Posterior vena cava (tissue), 2 donors: Measurements from ENCODE around the gene MYO16. TPM values are rescaled to one million over a fixed set of nuclear protein-coding genes. Genes with fewer than 3 reads are reported as not detected.

Experiments used
- DNase-seq: peaks from one replicate; pipeline ENCODE4 v3.0.0-alpha.2; 2020; ENCODE audit warnings: low spot score
- intact Hi-C, 2 donors: fragments of 100-400 bp; cut with DNase I; formaldehyde crosslinking; loops; one replicate each; pipeline versions ENCODE4 v1.14.1 to v1.14.2; 2022 to 2023
- total RNA-seq, 2 donors: library from RNA; stranded (reverse); fragmentation: NEBNext Ultra II Directional; extraction: Animal tissue kit (Norgen Biotek cat#: 25700); gene quantifications; one replicate each; pipeline ENCODE4 v1.2.1, GENCODE V29; 2021
- donor health status: DM: yes; HTN: yes; CAD: no.
- donor health status: DM: yes; HTN: yes; CAD: no.

Gene MYO16
- total RNA-seq, 2 donors from 2014 or later: 0.09 to 0.43 TPM

GRCh38 chr13:108950333-108951010 is 321.1 kb downstream of the MYO16 start:
- DNase-seq: no peak
- intact Hi-C loops: no loop called here

- DNase-seq: no peak
- intact Hi-C loops: no loop called here
Measured at GRCh38 chr13:108955741-108956140, 326.3 kb downstream of the MYO16 start.

GRCh38 chr13:108957369-108958012 is 328.1 kb downstream of the MYO16 start:
- no peak for DNase-seq
- intact Hi-C loops: no loop called here

GRCh38 chr13:108958013-108958376 is 328.6 kb downstream of the MYO16 start:
- intact Hi-C loops: no loop called here
- no peak for DNase-seq

GRCh38 chr13:108959234-108959633 is 329.8 kb downstream of the MYO16 start:
- intact Hi-C loops: no loop called here
- DNase-seq: no peak

- intact Hi-C loops: loop anchor here (10.0 kb wide), 2 partner anchors 825 to 1145 kb away; partner anchors contain the start of gene IRS2 (in 2 of the 2)
- no peak for DNase-seq
Measured at GRCh38 chr13:108960006-108960405, 330.6 kb downstream of the MYO16 start.

- intact Hi-C loops: loop anchor here (10.0 kb wide), 2 partner anchors 823 to 1143 kb away; partner anchors contain the start of gene IRS2 (in 2 of the 2)
Measured at GRCh38 chr13:108961542-108962125, 332.2 kb downstream of the MYO16 start.

GRCh38 chr13:108962654-108963053 is 333.2 kb downstream of the MYO16 start:
- intact Hi-C loops: loop anchor here (10.0 kb wide), 2 partner anchors 822 to 1142 kb away; partner anchors contain the start of gene IRS2 (in 2 of the 2)

More at GRCh38 chr13:108961542-108962125, 332.2 kb downstream of the MYO16 start:
- no peak for DNase-seq

GRCh38 chr13:108963276-108963810 is 333.9 kb downstream of the MYO16 start:
- intact Hi-C loops: loop anchor here (10.0 kb wide), 2 partner anchors 821 to 1141 kb away; partner anchors contain the start of gene IRS2 (in 2 of the 2)
- DNase-seq: no peak

More at GRCh38 chr13:108962654-108963053, 333.2 kb downstream of the MYO16 start:
- no peak for DNase-seq

- intact Hi-C loops: loop anchor here (10.0 kb wide), 2 partner anchors 821 to 1141 kb away; partner anchors contain the start of gene IRS2 (in 2 of the 2)
- DNase-seq: no peak
Measured at GRCh38 chr13:108963846-108964600, 334.6 kb downstream of the MYO16 start.

GRCh38 chr13:108964606-108965005 is 335.2 kb downstream of the MYO16 start:
- DNase-seq: no peak
- intact Hi-C loops: loop anchor here (10.0 kb wide), 2 partner anchors 820 to 1140 kb away; partner anchors contain the start of gene IRS2 (in 2 of the 2)

GRCh38 chr13:108967371-108967770 is 338.0 kb downstream of the MYO16 start:
- DNase-seq: no peak
- intact Hi-C loops: loop anchor here (10.0 kb wide), 2 partner anchors 817 to 1137 kb away; partner anchors contain the start of gene IRS2 (in 2 of the 2)

GRCh38 chr13:108968566-108968965 is 339.2 kb downstream of the MYO16 start:
- DNase-seq: no peak
- intact Hi-C loops: loop anchor here (10.0 kb wide), 2 partner anchors 816 to 1136 kb away; partner anchors contain the start of gene IRS2 (in 2 of the 2)

GRCh38 chr13:108974686-108975085 is 345.3 kb downstream of the MYO16 start:
- DNase-seq: no peak
- intact Hi-C loops: no loop called here

- intact Hi-C loops: loop anchor here in 1 of 2 donors (10.0 kb wide), 1 partner anchor 575 kb away; no protein-coding TSS in a partner anchor
- no peak for DNase-seq
Measured at GRCh38 chr13:108980237-108980636, 350.8 kb downstream of the MYO16 start.

GRCh38 chr13:108981407-108981806 is 352.0 kb downstream of the MYO16 start:
- intact Hi-C loops: loop anchor here in 1 of 2 donors (10.0 kb wide), 1 partner anchor 573 kb away; no protein-coding TSS in a partner anchor
- no peak for DNase-seq

- no peak for DNase-seq
- intact Hi-C loops: loop anchor here in 1 of 2 donors (10.0 kb wide), 1 partner anchor 572 kb away; no protein-coding TSS in a partner anchor
Measured at GRCh38 chr13:108983273-108983672, 353.9 kb downstream of the MYO16 start.

GRCh38 chr13:108984251-108984920 is 355.0 kb downstream of the MYO16 start:
- intact Hi-C loops: loop anchor here in 1 of 2 donors (10.0 kb wide), 1 partner anchor 570 kb away; no protein-coding TSS in a partner anchor
- no peak for DNase-seq
